K562 (cell line): ENCODE data around the gene NXN. TPM values are rescaled to one million over a fixed set of nuclear protein-coding genes. Genes with fewer than 3 reads are reported as not detected.

ENCODE experiments used
- ATAC-seq: fragments of 200-7000 bp; cut with Tn5 transposase; 3 replicates; pipeline ENCODE4 v1.9.1; 2020; ENCODE audit warnings: moderate library complexity
- BruUV-seq: library from RNA; stranded (reverse); fragments of 400-500 nt; replicated peaks from 2 replicates; lab custom pipeline; 2021; lab: Mats Ljungman, UMichigan
- CTCF ChIA-PET: fragments of 300-600 bp; formaldehyde crosslinking; extraction: SDS; loops from one replicate; lab custom pipeline; 2021; ENCODE audit warnings: low intra/inter-chr PET ratio; lab: Yijun Ruan, JAX
- POLR2A ChIA-PET: fragments of 300-600, 350-650 bp; sonication (Branson Sonifier 250); formaldehyde crosslinking; extraction: SDS; loops from one replicate; lab custom pipeline; 2021; ENCODE audit warnings: antibody characterized with exemption, inconsistent platforms; lab: Yijun Ruan, JAX
- DNase-seq, 4 experiments: peaks; one replicate each; pipeline versions ENCODE4 v3.0.0 to v3.0.0-alpha.2; 2011 to 2018; ENCODE audit warnings: low spot score in 3 of 4, mixed read lengths in 3 of 4; ENCODE audit errors: extremely low read depth in 1 of 4
- FAIRE-seq: peaks from 2 replicates; lab custom pipeline; 2011; peaks lifted over from hg19 to GRCh38; lab: Jason Lieb, UNC
- H2AFZ ChIP-seq: 2 replicates; pipeline ENCODE4 v1.6.0; 2011; ENCODE audit warnings: low read depth, low read length, control low read depth, inconsistent platforms
- H3K27ac ChIP-seq: fragments of 200-600 bp; 3 replicates; pipeline ENCODE4 v1.8.0; 2011; ENCODE audit warnings: low read depth, mild to moderate bottlenecking, control low read depth, inconsistent platforms, low read length, moderate library complexity, mixed read lengths; ENCODE audit errors: extremely low read depth
- H3K27me3 ChIP-seq, 2 experiments: fragments of 300-600 bp in 1 of 2; 2 replicates in 1 of 2; 3 replicates in 1 of 2; pipeline versions ENCODE4 v1.6.0 to v1.8.0; 2011; ENCODE audit warnings: inconsistent platforms in 2 of 2, low read length in 2 of 2, mild to moderate bottlenecking in 1 of 2, mixed read lengths in 1 of 2, moderate library complexity in 1 of 2; ENCODE audit not compliant: control insufficient read depth in 2 of 2, insufficient read depth in 2 of 2
- H3K36me3 ChIP-seq: fragments of 300-600 bp; 3 replicates; pipeline ENCODE4 v1.8.0; 2011; ENCODE audit warnings: mild to moderate bottlenecking, low read length, inconsistent platforms; ENCODE audit not compliant: control insufficient read depth, insufficient read depth
- H3K4me1 ChIP-seq, 2 experiments: fragments of 200-600 bp in 1 of 2; replicated peaks in 1 of 2; 2 replicates in 1 of 2; 3 replicates in 1 of 2; pipeline versions ENCODE4 v1.5.1 to v1.8.0; 2011; ENCODE audit warnings: inconsistent platforms in 2 of 2, low read length in 2 of 2, mild to moderate bottlenecking in 1 of 2, mixed read lengths in 1 of 2, moderate library complexity in 1 of 2; ENCODE audit not compliant: control insufficient read depth in 2 of 2, insufficient read depth in 2 of 2
- H3K4me2 ChIP-seq: 2 replicates; pipeline ENCODE4 v1.6.1; 2011; ENCODE audit warnings: low read length, control low read depth, inconsistent platforms, mixed read lengths; ENCODE audit not compliant: insufficient read depth
- H3K4me3 ChIP-seq: fragments of 200-600 bp; sonication (generic), shearing (Covaris generic); 2 replicates; pipeline ENCODE4 v1.5.1; 2016; ENCODE audit warnings: control low read depth, inconsistent platforms
- H3K79me2 ChIP-seq: fragments of 200-600 bp; 3 replicates; pipeline ENCODE4 v1.8.0; 2011; ENCODE audit warnings: low read length, inconsistent platforms; ENCODE audit not compliant: control insufficient read depth, insufficient read depth
- H3K9ac ChIP-seq, 2 experiments: 2 replicates each; pipeline versions ENCODE4 v1.6.0 to v1.6.1; 2011; ENCODE audit warnings: low read depth in 2 of 2, low read length in 2 of 2, control low read depth in 1 of 2, inconsistent platforms in 1 of 2, mild to moderate bottlenecking in 1 of 2, mixed read lengths in 1 of 2; ENCODE audit not compliant: insufficient read depth in 1 of 2
- H3K9me1 ChIP-seq: one replicate; pipeline ENCODE4 v1.6.0; 2011; ENCODE audit warnings: inconsistent platforms, mild to moderate bottlenecking, low read length, moderate library complexity; ENCODE audit not compliant: control insufficient read depth, insufficient read depth
- H3K9me3 ChIP-seq: replicated peaks from 2 replicates; pipeline ENCODE4 v1.5.1; 2011; ENCODE audit warnings: low read depth, low read length, inconsistent platforms; ENCODE audit not compliant: control insufficient read depth, insufficient read depth
- H4K20me1 ChIP-seq: replicated peaks from 2 replicates; pipeline ENCODE4 v1.6.1; 2011; ENCODE audit warnings: low read length, inconsistent platforms, mixed read lengths; ENCODE audit not compliant: control insufficient read depth, insufficient read depth
- CTCF ChIP-seq, 3 experiments: IDR thresholded peaks in 2 of 3; conservative IDR thresholded peaks in 1 of 3; 2 replicates each; pipeline ENCODE4 v1.5.1; 2011 to 2012; ENCODE audit warnings: low read length in 3 of 3, mild to moderate bottlenecking in 3 of 3, control low read depth in 2 of 3, improper control_type of control experiment in 1 of 3, inconsistent platforms in 1 of 3, low read depth in 1 of 3, mixed read lengths in 1 of 3, moderate library complexity in 1 of 3; ENCODE audit not compliant: insufficient read depth in 2 of 3
- E2F3 ChIP-seq: fragments of 250-450 bp; sonication (Bioruptor Pico); IDR thresholded peaks from 2 replicates; pipeline ENCODE4 v1.4.0; 2020; ENCODE audit warnings: mild to moderate bottlenecking
- ILK ChIP-seq: fragments of 450-650 bp; IDR thresholded peaks from 2 replicates; pipeline ENCODE4 v1.6.1; 2016; ENCODE audit warnings: missing genetic modification characterization, low read depth, mild to moderate bottlenecking, missing compliant biosample characterization, moderate library complexity, borderline replicate concordance
- JUNB ChIP-seq: fragments of 450-650 bp; formaldehyde crosslinking; conservative IDR thresholded peaks from 2 replicates; pipeline ENCODE4 v1.4.0; 2020; ENCODE audit warnings: mild to moderate bottlenecking
- KAT2B ChIP-seq: IDR thresholded peaks from one replicate; pipeline ENCODE4 v1.6.1; 2012; ENCODE audit warnings: low read depth, mild to moderate bottlenecking, control low read depth, inconsistent platforms, low read length, moderate library complexity
- RAD21 ChIP-seq, 2 experiments: fragments of 250-450 bp in 1 of 2; fragments of 450-650 bp in 1 of 2; sonication (Bioruptor Pico) in 1 of 2; formaldehyde crosslinking in 1 of 2; IDR thresholded peaks in 1 of 2; conservative IDR thresholded peaks in 1 of 2; 2 replicates each; pipeline versions ENCODE4 v1.4.0 to v1.8.0; 2020 to 2022; ENCODE audit warnings: mild to moderate bottlenecking in 2 of 2, moderate library complexity in 1 of 2
- RCOR1 ChIP-seq, 2 experiments: IDR thresholded peaks; 2 replicates each; pipeline ENCODE4 v1.6.1; 2012; ENCODE audit warnings: low read depth in 2 of 2, low read length in 2 of 2, borderline replicate concordance in 1 of 2, improper control_type of control experiment in 1 of 2
- WGBS: fragments of 100-300 bp; shearing (Covaris generic); methylation state at CpG from one replicate; pipeline ENCODE4 v1.1.6; 2016; ENCODE audit warnings: low coverage, mixed read lengths; ENCODE audit not compliant: insufficient coverage; ENCODE audit errors: missing lambda C conversion rate; 5-methylcytosine and 5-hydroxymethylcytosine counted together
- in situ Hi-C: fragments of 300-500 bp; cut with MboI; formaldehyde crosslinking; loops from 4 replicates; pipeline ENCODE4 v1.15.0; 2018; ENCODE audit warnings: inconsistent platforms, mixed read lengths
- intact Hi-C: fragments of 100-400 bp; cut with micrococcal nuclease; formaldehyde crosslinking; loops from 2 replicates; pipeline ENCODE4 v1.14.2; 2022
- polyA plus RNA-seq, 8 experiments: library from polyadenylated mRNA; depleted of rRNA in 4 of 8; stranded (reverse) in 5 of 8; unstranded in 3 of 8; fragments of >200 nt; fragmentation: Nextera tagmentation in 2 of 8; fragmentation: Illumina TruSeq in 1 of 8; extraction: Ambion mirVana in 2 of 8; extraction: Trizol in 1 of 8; gene quantifications; 2 replicates each; pipeline versions ENCODE4 v1.2.1 to v1.2.3, GENCODE V29; 2011 to 2014; ENCODE audit warnings: inconsistent platforms in 1 of 8, missing spikeins in 1 of 8
- total RNA-seq, 7 experiments: library from RNA; depleted of rRNA in 6 of 7; stranded (reverse); fragments of >200 nt in 6 of 7; fragmentation: Illumina TruSeq in 2 of 7; extraction: Trizol in 2 of 7; gene quantifications; 2 replicates each; pipeline versions ENCODE4 v1.2.1 to v1.2.3, GENCODE V29; 2011 to 2021; ENCODE audit warnings: low replicate concordance in 1 of 7
- TF ChIP-seq, protein P1 (sequence below), 2 experiments: fragments of 450-650 bp; formaldehyde crosslinking in 1 of 2; IDR thresholded peaks; 2 replicates each; pipeline versions ENCODE4 v1.4.0 to v1.6.1; 2014 to 2020; ENCODE audit warnings: mild to moderate bottlenecking in 2 of 2, borderline replicate concordance in 1 of 2, low read depth in 1 of 2

NXN gene
- total and polyA plus RNA-seq, 9 of the 15 experiments (the other 6 are each of a cell fraction or from before 2014, with no cell fraction given) = 0.08 to 0.39 (median 0.29) TPM; not detected in 5

- H4K20me1 ChIP-seq = no peaks in the 10 kb centered on the region
- no peak overlapping the region for H3K4me2 ChIP-seq
- intact Hi-C loops (loop anchor here (5.0 kb wide), 1 partner anchor 103 kb away; no protein-coding TSS in a partner anchor), in situ Hi-C loops (loop anchor here (10.0 kb wide), 1 partner anchor 95 kb away; the partner anchor contains the start of gene NXN)
- peak; percentile 74 for FAIRE-seq
- peaks cover 3 to 5% of the 10 kb centered on the region in 2 experiments; a peak in 4 of 5 replicates for H3K27me3 ChIP-seq
- H3K9me1 ChIP-seq = no peaks in the 10 kb centered on the region
- no TSS peak for BruUV-seq
- peak; percentile 88 for ATAC-seq
- no peak overlapping the region for H3K27ac ChIP-seq
- ChIA-PET POLR2A (interaction anchor here (0.5 to 0.7 kb wide), 2 partner anchors 31 to 57 kb away, joined by 3 to 4 read pairs; no protein-coding TSS in a partner anchor), CTCF (interaction anchor here (0.6 to 0.7 kb wide), 2 partner anchors 102 to 117 kb away, joined by 3 read pairs; partner anchors contain the start of gene TIMM22)
- no peak overlapping the region for H3K9ac ChIP-seq
- H3K4me3 ChIP-seq = no peak overlapping the region
- DNase-seq = peak; percentile 58 to 76 (median 61)
- WGBS = 24% methylated on average over 25 of the region's 26 CpGs
- H3K4me1 ChIP-seq = no peaks in the 10 kb centered on the region; a peak in 1 of 5 replicates
- H3K36me3 ChIP-seq = no peaks in the 10 kb centered on the region
- no peaks in the 10 kb centered on the region for H3K79me2 ChIP-seq
- H3K9me3 ChIP-seq = no peaks in the 10 kb centered on the region
- no peak overlapping the region; the same call in 1 of the 2 replicates for H2AFZ ChIP-seq
- peak in 1 of 2 experiments; percentile 58; a peak in 3 of 4 replicates for TF ChIP-seq RAD21 (CRISPR knock-in tag; conservative IDR thresholded peaks at IDR 0.05 in 1 of 2, IDR thresholded peaks at IDR 0.05 in 1 of 2)
- TF ChIP-seq, protein P1, sequence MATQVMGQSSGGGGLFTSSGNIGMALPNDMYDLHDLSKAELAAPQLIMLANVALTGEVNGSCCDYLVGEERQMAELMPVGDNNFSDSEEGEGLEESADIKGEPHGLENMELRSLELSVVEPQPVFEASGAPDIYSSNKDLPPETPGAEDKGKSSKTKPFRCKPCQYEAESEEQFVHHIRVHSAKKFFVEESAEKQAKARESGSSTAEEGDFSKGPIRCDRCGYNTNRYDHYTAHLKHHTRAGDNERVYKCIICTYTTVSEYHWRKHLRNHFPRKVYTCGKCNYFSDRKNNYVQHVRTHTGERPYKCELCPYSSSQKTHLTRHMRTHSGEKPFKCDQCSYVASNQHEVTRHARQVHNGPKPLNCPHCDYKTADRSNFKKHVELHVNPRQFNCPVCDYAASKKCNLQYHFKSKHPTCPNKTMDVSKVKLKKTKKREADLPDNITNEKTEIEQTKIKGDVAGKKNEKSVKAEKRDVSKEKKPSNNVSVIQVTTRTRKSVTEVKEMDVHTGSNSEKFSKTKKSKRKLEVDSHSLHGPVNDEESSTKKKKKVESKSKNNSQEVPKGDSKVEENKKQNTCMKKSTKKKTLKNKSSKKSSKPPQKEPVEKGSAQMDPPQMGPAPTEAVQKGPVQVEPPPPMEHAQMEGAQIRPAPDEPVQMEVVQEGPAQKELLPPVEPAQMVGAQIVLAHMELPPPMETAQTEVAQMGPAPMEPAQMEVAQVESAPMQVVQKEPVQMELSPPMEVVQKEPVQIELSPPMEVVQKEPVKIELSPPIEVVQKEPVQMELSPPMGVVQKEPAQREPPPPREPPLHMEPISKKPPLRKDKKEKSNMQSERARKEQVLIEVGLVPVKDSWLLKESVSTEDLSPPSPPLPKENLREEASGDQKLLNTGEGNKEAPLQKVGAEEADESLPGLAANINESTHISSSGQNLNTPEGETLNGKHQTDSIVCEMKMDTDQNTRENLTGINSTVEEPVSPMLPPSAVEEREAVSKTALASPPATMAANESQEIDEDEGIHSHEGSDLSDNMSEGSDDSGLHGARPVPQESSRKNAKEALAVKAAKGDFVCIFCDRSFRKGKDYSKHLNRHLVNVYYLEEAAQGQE (IDR thresholded peaks at IDR 0.05; ENCODE audit: borderline replicate concordance) = peak; percentile 43; the same call in 1 of the 2 replicates
- TF ChIP-seq, protein P1 (CRISPR knock-in tag; IDR thresholded peaks at IDR 0.05; ENCODE audit: low read depth) = no peak
- peak; percentile 59 to 64 (median 62); a peak in 5 of 6 replicates for TF ChIP-seq CTCF (IDR thresholded peaks at IDR 0.05 in 2 of 3, conservative IDR thresholded peaks at IDR 0.05 in 1 of 3; ENCODE audit: insufficient read depth in 2 of 3, low read depth in 1 of 3, low read length in 3 of 3)
- no peak for TF ChIP-seq JUNB
- TF ChIP-seq KAT2B = no peak
- TF ChIP-seq E2F3 (CRISPR knock-in tag) = no peak
- 0 out of 4 replicates have a peak, but pooled peaks of 1 of the 2 experiments have one; percentile 15 for TF ChIP-seq RCOR1 (IDR thresholded peaks at IDR 0.05; ENCODE audit: borderline replicate concordance in 1 of 2, low read depth in 2 of 2, low read length in 2 of 2)
- no peak for TF ChIP-seq ILK (tag)
Measured at GRCh38 chr17:879546-880442, 99.8 kb downstream of the NXN start.
